CD4-positive, alpha-beta T cell treated with Interleukin-10 for 1 hour (primary cell): ENCODE results near the gene ZNRF3.
"Not testable (repeated sequence)": the region's sequence is repeated elsewhere in the genome, so short reads cannot be mapped to it uniquely, and the experiment has no call there.

Source experiments
- DNase-seq: peaks from one replicate; pipeline ENCODE4 v3.0.0-alpha.2; 2020

Gene ZNRF3

DNA sequence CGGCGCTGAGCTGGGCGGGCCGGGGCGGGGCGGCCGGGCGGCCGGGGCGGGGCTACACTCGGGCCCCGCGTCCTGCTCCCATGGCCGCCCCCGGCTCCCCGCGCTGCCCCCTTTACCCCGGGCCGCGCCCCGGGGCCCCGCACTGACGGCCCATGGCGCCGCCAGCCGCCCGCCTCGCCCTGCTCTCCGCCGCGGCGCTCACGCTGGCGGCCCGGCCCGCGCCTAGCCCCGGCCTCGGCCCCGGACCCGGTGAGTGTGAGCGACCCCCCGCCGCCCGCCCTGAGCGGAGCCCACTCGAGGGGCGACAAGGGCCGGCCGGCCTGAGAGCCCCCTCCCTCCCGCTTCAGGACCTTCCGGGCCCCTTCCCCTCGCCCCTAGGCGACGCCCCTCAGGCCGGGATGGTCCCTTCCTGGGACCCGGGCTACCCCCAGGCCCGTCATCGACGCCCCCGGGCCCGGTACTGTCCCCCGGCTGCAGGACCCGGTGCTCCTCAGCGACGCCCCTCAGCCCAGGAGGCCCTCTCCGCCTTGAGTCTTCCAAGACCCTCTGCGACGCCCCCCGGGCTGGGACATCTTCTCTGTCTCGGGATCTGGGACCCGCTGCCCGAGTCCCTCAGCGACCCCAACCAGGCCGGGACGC lies 189.7 kb downstream of the ZNRF3 start, which contains the start of gene KREMEN1:
Gene KREMEN1 (plus strand): TSS at position 57 of the 639 bp plus-strand sequence. CDS start 96 bp downstream, at position 153.
- DNase-seq = no peak

- no peak for DNase-seq
Measured at GRCh38 chr22:29073618-29074275, 190.4 kb downstream of the ZNRF3 start.

GRCh38 chr22:29074276-29074772 lies 191.0 kb downstream of the ZNRF3 start:
- DNase-seq = no peak

- DNase-seq = no peak
Measured at GRCh38 chr22:29078036-29078868, 194.9 kb downstream of the ZNRF3 start.

DNA sequence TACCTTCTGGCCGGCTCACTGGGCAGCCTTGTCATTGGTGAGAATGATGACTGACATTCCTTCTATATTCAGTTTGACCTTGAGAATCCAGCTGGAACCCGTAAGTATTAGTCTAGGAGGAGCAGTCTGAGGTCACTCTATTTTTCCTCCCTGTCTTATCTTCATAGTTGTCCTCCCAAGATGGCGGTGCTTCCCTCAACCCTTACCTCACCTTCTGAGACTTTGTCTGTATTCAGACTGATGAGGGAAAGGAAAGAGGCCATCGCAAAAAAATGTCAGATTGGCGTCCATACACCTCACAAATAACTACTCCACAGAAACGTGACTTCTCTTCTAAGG lies 195.5 kb downstream of the ZNRF3 start:
- no peak for DNase-seq

DNA sequence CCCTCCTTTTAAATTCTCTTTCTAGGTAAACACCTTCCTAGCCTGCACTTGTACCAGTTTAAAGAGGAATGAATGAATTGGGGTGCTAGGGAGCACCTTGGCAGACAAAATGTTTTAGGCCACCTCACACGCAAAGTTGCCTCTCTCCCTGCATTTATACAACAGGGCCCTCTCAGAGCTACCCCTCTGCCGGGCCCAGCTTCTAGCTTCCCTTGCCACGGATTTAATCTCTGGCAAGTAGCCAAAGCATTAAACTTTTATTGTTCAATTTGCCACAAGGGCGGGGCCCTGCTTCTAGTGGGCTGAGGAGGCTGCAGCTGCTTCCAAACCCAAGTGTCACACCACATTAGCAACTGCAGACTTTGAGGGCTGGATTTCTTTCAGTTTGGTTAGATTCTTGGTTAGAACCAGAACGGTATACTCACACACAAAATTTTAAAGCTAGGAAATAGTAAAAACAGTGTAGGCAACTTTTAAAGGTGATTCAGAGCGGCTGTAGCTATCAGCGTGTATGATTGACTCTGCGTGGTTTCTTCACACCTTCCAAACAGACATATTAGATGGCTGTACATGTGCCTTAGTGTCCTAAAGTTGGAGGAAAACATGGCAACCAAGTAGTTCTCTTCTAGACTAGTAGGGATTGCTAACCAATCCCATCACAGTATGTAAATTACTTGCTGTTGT lies 196.0 kb downstream of the ZNRF3 start:
- peak; percentile 21 for DNase-seq

- DNase-seq = no peak
Measured at GRCh38 chr22:29080106-29080975, 197.0 kb downstream of the ZNRF3 start.

GRCh38 chr22:29081517-29082236 lies 198.3 kb downstream of the ZNRF3 start:
- no peak for DNase-seq

DNA sequence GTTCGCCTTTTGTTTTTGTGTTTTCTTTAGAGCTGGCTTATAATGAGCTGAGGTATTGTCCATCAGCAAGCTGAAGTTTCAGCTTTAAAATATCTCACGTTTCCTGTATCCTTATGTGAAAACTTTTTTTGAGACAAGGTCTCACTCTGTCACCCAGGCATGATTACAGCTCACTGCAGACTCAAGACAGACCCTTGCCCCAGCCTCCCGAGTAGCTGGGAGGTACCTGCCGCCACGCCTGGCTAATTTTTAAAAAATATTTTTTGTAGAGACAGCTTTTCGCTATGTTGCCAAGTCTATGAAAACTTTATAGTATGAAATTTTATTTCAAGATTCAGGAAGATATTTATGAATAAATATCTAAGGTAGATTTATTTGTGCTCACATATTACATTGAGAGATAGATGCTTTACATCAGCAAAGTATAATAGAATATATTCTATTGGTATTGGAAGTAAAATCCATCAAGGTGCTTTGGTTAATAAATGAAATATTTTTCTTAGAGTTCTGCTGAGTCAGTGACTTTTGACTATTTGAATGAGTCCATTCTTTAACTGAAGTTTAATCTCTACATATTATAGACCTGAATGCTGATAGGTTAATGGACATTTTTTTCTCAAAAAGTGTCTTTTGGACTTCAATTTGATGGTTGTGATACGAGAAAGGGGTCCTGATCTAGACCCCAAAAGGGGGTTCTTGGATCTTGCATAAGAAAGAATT lies 199.6 kb downstream of the ZNRF3 start:
- no peak for DNase-seq

- not testable (repeated sequence) for DNase-seq
Measured at GRCh38 chr22:29083576-29083932, 200.2 kb downstream of the ZNRF3 start.

DNA sequence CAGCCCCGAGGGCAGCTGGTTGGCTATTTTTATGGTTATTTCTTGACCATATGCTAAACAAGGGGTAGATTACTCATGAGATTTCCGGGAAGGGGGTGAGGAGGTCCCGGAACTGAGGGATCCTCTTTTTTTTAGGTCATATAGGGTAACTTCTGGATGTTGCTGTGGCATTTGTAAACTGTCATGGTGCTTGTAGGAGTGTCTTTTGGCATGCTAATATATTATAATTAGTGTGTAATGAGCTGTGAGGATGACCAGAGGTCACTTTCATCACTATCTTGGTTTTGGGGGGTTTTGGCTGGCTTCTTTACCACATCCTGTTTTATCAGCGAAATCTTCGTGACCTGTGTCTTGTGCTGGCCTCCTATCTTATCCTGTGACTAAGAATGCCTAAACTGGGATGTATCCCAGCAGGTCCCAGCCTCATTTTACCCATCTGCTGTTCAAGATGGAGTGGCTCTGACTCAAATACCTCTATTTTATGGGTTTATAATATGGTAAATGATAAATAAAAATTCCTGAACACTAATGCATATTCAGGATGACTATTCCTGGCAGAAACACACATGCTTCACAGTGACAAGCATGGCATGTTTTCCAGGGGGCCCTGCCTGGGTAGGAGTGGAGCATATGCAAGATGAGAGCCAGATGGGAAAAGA lies 200.7 kb downstream of the ZNRF3 start:
- DNase-seq = no peak

GRCh38 chr22:29087012-29087411 lies 203.6 kb downstream of the ZNRF3 start:
- DNase-seq = no peak

- DNase-seq = no peak
Measured at GRCh38 chr22:29088809-29089208, 205.4 kb downstream of the ZNRF3 start.

DNA sequence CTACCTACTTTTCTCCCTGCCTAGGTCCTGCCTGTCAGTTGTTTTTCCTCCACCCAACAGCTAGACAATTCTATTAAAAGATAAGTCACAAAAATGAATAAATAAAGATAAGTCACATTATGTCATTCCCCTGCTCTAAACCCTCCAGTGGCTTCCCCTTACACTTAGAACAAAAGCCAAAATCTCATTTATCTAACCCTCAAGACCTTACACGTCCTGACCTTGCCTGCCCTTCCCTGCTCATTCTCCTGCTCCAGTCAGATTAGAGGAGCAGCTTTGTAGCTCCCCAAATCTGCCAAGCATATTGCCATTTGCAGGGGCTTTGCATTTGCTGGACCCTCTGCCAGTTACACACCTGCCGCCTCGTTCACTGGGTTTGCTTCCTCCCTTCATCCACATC lies 206.1 kb downstream of the ZNRF3 start:
- no peak for DNase-seq

- DNase-seq = no peak
Measured at GRCh38 chr22:29090039-29090438, 206.7 kb downstream of the ZNRF3 start.

DNA sequence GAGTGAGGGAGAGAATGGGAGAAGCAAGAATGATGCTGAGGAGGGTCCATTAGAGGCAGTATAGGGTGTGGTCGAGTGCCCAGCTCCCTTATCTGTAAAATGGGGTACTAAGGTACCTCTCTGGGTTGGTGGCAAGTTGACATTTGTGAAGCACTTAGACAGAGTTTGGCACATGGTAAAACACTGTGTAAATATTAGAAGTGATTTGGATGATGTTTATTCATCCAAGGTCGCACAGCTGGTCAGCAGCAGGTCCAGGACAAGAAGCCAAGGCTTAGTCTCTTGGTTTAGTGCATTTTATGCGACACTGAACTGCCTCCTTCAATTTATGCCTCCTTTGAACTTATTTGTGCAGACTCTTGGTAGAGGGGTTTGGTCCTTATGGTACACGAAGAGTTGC lies 208.9 kb downstream of the ZNRF3 start:
- DNase-seq = no peak

- no peak for DNase-seq
Measured at GRCh38 chr22:29093030-29093429, 209.7 kb downstream of the ZNRF3 start.

DNA sequence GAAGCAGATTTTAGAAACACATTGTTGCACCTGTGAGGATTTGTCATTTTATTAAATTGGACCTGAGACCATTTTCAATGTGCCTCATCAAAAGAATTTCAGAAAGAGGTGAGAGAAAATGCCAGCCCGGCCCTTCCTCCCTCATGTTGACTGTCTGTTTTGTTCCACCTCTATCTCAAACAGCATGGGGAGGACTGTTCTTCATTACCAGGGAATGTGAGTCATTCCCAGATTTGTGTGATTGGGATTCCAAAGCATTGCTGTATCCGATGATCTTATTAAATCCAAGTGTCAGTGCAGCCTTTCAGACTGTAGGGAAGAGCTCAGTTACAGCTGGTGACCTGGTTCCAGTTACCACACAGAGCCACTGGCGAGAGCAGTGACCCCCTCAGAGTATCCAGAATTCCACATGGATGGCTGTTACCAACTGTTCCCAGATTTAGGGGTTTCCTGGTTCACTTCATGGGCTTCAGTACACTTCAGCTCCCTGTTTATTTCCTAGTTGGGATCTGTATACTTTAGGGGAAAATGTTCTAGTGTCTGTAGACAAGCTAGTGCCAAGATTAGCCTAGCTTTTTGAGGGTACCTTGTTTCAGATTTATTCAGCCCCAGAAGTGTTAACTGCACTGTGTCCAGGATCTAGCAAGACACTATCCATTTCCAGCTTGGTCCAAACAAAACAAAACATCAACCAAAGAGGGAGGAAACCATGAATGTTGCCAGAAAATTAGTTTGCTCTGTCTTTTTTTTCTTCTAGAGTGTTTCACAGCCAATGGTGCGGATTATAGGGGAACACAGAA lies 210.3 kb downstream of the ZNRF3 start:
- no peak for DNase-seq

DNA sequence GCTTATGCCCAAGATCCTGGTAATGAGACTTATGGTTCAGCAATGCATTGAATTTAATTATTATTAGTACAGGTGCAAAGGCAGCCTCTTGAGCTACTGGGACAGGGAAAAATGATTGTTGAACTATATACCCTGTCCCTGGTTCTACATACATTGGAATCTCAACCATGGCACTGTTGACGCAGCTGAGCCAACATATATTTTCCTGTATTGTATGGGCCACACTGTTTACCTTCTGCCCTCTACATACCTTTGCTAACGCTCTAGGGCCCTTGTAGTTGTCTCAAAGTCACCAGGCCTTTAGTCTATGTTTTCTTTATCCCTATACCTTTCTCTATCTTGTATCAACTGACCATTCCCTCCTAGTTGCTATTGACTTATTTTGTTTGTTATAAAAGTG lies 212.1 kb downstream of the ZNRF3 start:
- no peak for DNase-seq
